PC-9 (cell line): ENCODE results near the gene PLD2.

Experiments
- EZH2 ChIP-seq: fragments of 200-600 bp; sonication (generic); IDR thresholded peaks from 2 replicates; pipeline ENCODE4 v1.8.0; 2017; ENCODE audit warnings: antibody characterized with exemption, low read depth
- TF ChIP-seq, protein P1 (sequence below): fragments of 200-600 bp; sonication (generic); conservative IDR thresholded peaks from 2 replicates; pipeline ENCODE4 v1.6.1; 2017; ENCODE audit warnings: mixed run types, antibody characterized with exemption, mild to moderate bottlenecking, moderate library complexity

DNA sequence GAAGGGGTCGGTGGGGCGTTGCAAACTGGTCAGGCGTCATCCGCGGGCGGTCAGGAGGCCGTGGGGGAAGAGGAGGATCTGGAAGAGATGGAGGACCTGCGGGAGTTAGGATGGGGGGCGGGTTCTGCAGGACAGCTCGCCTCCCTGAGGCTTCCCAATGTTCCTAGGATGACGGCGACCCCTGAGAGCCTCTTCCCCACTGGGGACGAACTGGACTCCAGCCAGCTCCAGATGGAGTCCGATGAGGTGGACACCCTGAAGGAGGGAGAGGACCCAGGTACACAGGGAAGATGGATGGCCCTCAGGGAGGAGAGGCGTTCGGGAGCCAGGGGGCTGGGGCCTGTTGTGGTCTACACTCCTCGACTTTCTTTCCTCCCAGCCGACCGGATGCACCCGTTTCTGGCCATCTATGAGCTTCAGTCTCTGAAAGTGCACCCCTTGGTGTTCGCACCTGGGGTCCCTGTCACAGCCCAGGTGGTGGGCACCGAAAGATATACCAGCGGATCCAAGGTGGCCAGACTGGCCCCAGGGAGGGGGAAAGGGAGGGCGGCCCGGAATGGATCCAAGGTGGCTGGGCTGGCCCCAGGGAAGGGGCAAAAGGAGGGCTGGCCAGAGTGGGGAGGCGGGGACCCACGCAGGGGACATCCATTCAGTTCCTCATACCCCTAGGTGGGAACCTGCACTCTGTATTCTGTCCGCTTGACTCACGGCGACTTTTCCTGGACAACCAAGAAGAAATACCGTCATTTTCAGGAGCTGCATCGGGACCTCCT lies 839 bp downstream of the PLD2 start:
- TF ChIP-seq, protein P1, sequence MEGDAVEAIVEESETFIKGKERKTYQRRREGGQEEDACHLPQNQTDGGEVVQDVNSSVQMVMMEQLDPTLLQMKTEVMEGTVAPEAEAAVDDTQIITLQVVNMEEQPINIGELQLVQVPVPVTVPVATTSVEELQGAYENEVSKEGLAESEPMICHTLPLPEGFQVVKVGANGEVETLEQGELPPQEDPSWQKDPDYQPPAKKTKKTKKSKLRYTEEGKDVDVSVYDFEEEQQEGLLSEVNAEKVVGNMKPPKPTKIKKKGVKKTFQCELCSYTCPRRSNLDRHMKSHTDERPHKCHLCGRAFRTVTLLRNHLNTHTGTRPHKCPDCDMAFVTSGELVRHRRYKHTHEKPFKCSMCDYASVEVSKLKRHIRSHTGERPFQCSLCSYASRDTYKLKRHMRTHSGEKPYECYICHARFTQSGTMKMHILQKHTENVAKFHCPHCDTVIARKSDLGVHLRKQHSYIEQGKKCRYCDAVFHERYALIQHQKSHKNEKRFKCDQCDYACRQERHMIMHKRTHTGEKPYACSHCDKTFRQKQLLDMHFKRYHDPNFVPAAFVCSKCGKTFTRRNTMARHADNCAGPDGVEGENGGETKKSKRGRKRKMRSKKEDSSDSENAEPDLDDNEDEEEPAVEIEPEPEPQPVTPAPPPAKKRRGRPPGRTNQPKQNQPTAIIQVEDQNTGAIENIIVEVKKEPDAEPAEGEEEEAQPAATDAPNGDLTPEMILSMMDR: no peak
- no peak for TF ChIP-seq EZH2
